Measurements from ENCODE around the gene PDSS2.
A peak's percentile ranks its signal among the peaks of the same experiment; 100 is the strongest.
"Not testable (repeated sequence)": the region's sequence is repeated elsewhere in the genome, so short reads cannot be mapped to it uniquely, and the experiment has no call there.

The PDSS2 gene

DNA sequence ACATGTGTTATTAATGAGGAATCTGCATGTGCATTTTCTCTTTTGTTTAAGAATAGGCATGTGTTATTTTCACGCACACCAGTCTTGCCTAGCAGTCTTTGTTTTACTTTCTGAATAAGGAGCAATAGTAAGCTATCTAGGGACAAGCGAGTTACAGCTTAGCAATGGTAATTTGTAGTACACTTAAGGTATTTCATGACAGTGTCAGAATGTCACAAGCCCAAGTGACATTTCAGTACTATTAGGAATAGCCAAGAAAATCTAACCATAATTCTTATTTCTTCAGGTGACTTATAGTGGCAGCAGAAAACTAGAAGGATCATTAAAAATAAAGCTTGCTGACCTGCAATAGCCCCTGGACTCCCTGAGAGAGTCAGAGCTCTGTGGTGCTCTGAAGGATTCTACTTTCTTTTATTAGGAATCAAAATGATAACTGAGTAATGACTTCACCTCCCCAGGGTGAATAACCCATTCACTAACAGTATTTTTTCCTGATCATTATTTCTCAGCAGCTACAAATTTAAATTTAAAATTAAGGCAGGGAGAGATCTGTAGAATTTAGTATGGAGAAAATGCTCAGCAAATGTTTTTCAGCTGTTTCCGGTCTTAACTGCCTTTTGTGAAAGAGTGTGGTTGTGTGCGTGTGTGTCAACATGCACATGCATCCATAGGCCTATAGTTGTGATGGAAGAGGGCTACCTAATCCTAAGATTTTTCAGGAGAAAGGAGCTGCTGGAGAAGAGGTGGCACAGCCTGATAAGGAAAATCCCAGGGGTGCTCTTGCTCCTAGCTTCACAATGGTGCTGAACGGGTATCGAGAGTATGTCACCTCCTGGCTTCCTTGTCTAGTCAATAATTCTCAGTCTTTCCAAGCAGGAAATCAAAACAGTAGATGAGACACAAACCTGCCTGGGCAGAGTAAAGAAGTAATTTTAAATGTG is 254.0 kb downstream of the PDSS2 start:
- no peak for DNase-seq

DNA sequence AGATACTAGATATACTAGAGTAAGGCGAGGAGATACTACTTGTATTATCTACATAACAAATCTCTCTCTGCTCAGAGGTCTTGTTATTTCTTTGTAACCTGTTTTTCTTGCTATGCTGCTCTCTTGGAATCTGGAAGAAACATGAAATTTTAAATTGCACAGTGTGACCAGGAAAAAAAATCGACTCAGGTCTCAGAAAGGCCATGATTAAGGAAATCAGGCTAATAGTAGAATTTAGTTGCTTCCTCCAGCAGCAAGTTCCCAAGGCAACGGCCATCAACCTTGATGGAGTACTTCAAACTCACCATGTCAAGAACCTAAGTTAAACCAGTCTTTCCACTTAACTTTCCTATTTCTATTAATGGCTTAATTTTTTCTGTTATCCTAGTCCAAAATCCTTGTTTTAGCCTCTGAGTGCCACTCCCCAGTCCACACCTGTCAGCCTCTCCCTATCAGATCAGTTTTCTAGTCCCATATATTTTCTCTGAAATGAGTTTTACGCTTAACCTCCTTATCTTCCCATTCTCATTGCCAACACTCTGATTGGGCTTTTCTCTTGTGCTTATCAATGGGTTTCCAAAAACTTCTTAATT is 256.4 kb downstream of the PDSS2 start:
- peak; percentile 95 for DNase-seq

DNA sequence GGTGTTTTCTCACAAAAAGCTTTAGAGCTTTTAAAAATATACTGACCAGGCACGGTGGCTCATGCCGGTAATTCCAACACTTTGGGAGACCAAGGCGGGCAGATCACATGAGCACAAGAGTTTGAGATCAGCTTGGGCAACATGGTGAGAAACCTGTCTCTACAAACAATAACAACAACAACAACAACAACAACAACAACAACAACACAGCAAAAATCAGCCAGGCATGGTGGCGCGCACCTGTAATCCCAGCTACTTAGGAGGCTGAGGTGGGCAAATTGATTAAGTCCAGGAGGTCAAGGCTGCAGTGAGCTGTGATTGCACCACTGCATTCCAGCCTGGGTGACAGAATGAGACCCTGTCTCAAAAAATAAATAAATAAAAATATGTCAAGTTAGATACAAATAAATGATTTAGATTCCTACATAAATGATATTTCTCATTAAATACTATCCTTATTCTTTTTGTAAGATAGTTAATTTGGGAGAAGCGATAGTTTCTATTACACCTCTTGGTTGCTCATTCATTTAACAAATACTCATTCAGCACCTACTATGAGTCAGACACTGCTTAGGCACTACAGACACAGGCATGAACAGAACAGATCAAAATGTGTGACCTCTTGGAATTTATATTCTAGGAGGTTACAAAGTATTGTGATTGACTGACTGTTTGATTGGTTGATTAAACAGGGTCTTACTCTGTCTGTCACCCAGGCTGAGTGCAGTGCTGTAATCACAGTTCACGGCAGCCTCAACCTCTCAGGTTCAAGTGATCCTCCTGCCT is 260.5 kb downstream of the PDSS2 start:
- DNase-seq, result no peak

DNA sequence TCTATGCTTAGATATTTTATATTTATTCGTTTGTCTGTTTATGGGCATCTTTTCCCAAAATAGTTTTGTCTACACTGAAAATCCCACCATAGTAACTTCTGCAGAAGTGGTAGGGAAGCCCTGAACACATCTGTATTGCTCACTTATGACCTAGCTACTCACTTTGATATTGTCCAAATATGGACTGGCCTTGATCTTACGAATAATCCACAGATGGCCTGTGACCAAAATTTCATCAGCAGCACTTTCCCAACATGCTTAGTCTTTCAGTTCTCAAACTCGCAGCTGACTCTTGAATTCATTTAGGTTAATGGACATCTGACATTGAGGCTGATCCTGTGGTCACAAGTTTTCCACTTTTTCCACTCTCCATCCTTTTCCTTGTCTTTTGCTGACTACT is 263.2 kb downstream of the PDSS2 start:
- no peak for DNase-seq

DNA sequence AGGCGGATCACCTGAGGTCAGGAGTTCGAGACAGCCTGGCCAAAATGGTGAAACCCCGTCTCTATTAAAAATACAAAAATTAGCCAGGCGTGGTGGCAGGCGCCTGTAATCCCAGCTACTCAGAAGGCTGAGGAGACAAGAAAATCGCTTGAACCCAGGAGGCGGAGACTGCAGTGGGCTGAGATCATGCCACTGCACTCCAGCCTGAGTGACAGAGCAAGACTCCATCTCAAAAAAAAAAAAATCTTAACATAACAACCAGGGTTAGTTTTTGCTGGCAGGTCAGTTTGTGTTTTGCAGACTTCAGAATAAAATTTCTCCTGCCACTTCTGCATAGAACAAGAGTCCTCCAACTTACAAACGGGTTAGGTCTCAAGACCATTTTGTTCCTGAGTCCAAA is 264.6 kb downstream of the PDSS2 start:
- DNase-seq, result not testable (repeated sequence)

DNA sequence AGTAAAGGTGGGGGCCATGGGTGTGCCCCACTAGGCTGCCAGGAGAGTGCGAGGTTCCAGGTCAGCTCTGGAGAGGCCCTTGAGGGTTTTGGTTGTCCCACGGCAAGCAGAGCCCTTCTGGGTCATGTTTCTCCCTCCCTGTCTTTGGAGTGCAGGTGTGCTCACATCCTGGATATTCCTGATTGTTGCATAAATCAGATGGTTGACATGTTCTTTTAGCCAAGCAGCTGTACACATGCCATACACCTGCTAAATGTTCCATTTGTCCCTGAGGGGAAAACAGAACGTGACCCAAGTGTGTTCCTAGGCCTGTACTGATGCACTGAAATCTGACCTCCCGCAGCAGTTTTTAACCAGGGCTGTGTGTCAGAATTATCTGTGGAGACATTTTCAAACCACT is 266.5 kb downstream of the PDSS2 start:
- peak; percentile 77 for DNase-seq

DNA sequence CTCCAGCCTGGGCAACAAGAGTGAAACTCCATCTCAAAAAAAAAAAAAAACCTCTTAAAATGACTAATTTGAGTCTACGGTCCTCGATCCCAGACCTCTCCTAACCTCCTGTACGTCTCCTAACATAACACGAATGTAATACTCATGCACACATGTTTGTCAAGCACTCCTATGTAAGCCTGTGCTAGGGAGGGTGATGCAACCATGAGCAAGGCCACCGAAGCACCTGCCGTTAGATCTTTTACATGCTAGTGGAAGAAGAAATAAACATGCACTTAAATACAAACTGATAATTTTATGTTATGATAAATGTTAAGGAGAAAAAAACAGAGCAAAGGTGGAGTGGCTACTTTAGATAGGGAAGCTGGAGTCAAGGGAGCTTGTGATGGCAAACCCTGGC is 271.7 kb downstream of the PDSS2 start:
- DNase-seq, result no peak

DNA sequence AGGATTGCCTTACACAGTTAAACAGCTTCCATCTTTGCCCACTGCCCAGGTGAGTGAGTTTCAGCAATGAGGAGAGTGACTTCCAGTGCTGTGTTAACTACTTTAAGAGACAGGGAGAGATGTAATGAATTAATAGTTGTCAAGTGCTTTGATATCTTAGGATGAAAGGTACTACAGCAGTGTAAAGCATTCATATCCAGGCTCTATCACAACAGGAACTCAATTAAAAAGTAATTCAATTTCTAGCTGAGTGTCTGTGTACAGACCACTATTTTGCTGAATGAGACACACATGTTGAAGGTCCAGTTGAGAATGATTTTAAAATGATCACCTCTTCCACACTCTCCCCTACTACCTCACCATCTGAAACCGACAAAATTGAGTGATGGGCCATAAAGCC is 273.3 kb downstream of the PDSS2 start:
- peak; percentile 56 for DNase-seq

DNA sequence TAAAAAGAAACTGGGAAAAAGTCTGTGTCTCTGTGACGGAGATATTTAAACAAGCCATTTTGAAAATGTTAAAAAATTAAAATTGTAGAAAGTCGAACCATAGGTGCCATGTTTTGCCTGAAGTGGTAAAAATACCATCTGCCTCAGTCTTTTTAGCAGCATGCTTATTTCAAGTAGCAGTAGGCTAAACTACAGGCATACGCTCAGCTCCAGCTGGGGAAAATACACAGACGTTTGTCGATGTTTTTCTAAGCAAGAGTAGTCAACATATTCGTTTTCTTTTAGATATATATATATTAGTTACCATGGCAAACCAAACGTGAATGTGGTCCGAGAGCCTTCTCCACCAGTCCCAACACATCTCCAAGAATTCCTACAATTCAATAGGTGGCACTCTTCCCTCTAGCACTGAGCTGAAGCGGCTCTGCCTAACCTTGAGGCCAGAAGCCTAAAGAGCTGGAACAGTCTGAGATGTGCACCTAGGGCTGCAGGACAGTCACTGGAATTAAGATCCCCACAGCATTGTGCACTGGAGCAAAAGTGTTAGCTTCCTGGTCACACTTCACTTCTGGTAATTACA is 273.9 kb downstream of the PDSS2 start:
- DNase-seq, result peak; percentile 57

DNA sequence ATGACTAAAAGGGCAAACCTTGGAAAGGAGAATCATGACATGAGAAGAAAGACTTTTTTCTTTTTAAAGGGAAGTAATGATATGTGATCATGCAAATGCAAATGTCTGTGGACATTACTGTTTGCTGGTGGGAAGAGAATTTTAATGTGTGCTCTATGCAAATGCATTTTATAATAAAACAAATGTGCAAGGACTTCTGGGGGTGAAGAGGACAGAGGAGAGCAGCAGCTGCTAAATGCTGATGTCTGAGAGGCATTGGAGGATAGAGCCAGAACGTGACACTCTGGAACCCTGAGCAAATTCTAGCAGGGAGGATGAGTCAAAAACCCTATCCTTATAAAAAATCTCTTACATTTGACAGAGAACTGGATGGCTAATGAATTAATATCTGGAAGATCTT is 274.9 kb downstream of the PDSS2 start:
- no peak for DNase-seq

DNA sequence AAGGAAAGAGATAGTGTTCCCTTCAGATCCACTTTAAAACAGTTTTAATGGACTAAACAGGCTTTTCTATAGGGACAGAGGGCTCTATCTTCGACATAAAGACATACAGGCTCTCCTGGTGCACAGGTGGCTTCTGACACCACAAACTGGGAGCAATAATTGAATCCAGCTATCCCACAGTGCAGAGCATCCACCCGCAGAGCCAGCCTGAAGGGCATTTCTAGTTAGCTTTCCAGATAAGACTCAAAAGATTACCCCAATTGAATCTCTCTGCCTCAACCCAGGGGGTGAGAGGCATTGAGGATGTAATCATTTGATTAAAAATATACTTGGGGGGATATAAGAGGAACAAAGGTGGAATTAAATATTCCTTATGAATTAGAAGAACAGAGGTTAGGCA is 279.3 kb downstream of the PDSS2 start:
- DNase-seq, result no peak

DNA sequence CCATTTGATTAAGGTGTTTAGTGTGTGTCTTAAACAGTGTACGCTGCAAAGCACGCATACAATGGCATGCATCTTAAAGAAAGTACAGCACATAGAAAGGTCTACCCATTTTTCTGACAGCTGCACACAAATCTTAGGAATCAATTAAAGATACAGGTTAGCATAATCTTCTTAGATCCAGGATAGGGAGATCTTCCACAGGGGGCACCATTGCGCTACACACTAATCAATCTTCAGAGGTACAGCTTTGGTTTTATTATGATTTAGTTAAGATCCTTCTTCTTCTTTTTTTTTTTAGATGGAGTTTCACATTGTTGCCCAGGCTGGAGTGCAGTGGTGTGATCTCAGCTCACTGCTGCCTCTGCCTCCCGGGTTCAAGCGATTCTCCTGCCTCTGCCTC is 280.4 kb downstream of the PDSS2 start:
- DNase-seq, result no peak

DNA sequence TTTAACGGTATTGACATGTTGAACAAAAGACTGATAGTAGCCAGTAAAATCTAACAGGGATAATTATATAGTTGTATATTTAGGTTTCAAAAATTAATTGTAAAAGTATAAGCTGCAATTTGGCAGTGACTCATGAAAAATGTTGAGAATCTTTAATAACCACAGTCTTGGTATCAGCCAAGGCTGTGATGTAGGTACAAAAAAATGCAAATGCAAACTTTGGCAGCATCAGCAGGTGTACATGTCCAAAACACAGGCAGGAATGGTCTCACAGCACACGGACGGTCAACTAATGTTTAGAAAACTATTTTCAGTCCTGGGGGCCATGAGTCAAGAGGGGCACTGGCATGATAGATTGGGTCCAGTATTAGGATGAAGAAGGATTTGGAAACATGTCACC is 285.6 kb downstream of the PDSS2 start:
- no peak for DNase-seq

DNA sequence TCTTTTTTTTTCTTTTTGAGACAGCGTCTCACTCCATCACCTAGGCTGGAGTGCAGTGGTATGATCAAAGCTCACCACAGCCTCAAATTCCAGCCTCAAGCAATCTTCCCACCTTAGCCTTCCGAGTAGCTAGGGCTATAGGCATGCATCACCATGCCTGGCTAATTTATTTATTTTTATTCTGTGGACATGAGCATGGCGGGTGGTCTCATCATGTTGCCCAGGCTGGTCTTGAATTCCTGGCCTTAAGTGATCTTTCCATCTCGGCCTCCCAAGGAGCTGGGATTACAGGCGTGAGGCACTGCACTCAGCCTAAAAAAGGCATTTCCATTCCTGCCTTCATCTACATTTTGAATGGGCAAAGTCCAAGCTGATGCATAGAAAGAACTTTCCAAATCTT is 287.9 kb downstream of the PDSS2 start:
- no peak for DNase-seq

DNA sequence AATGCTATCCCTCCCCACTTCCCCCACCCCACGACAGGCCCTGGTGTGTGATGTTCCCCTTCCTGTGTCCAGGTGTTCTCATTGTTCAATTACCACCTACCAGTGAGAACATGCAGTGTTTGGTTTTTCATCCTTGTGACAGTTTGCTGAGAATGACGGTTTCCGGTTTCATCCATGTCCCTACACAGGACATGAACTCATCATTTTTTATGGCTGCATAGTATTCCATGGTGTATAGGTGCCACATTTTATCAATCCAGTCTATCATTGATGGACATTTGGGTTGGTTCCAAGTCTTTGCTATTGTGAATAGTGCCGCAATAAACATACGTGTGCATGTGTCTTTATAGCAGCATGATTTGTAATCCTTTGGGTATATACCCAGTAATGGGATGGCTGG is 295.1 kb downstream of the PDSS2 start:
- not testable (repeated sequence) for DNase-seq

DNA sequence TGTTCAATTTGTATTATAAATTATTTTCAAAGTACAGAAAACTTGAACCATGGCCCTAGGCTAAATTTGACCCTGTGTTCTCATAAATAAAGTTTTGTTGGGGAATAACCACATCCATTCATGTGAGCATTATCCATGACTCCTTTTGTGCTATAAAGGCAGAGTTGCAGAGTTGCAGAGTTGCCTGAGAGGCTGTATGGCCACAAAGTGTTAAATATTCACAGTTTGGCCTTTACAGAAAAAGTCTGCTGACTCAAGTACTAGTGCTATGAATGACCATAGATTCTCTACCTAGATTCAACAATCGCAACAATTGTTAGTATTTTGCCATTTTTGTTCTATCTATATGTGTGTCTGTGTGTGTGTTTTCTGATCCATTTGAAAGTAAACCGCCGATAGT is 297.8 kb downstream of the PDSS2 start:
- no peak for DNase-seq

DNA sequence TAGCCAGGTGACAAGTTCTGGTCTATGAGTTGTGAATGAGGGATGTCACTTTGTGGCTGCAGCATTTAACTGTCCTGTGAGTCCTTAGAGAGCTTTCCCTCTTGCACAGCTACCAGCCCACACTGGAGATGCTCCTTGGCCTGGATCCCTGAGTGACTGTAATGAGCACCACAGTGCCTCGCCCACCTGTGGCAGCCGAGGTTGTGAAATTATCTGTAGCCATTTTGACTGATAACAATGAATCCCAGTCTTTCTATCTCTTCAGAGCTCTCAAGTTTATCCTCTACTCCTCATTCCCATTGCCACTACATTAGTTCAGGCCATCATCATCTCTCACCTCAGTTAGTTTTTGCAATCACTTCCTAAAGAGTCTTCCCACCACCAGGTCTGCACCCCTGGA is 302.7 kb downstream of the PDSS2 start:
- DNase-seq, result no peak

DNA sequence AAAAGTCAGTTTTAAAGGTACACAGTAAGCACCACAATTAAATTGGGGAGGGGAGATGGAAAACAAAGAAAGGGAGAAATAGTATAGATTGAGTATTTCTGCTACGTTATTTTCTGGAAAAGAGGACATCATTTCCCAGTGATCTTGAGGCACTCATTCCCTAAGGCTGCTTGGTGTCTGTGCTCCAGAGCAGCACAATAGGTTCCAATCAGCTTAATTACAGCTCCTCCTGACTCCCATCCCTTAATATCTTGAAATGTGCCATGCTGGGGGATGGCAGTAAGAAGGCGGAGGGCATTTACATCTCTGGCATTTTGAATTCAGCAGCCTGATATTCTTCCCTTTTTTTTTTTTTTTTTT is 304.6 kb downstream of the PDSS2 start:
- peak; percentile 94 for DNase-seq

DNA sequence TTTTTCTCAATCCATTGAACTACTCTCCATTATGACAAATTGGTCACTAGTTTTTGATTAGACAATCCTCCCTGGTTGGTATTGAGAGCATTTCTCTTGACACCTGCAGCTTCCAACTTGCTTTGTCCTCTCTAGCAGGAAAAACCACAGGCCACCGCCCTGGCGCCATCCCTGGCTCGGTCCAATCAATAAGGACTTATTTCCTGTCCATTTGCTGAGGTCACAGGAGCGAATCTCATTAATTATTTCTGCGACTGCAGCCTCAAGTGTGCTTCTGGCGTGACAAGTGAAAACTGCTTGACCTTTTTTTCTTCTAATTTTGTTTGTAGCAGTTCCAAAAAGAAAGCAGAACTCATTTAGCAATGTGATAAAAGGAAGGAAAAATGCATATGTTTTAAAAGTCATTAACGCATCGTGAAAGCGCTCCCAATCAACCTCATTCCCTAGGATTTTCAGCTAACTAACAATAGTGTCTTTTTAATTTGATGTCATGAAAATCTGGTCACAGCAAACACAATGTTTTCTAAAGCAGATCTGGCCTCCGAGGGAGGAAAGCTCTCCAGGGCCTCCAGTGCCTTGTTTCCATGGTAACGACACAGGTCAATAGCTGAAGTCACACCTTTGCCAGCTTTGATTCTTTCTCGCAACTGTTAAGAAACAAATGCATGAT is 305.1 kb downstream of the PDSS2 start:
- peak; percentile 99 for DNase-seq

DNA sequence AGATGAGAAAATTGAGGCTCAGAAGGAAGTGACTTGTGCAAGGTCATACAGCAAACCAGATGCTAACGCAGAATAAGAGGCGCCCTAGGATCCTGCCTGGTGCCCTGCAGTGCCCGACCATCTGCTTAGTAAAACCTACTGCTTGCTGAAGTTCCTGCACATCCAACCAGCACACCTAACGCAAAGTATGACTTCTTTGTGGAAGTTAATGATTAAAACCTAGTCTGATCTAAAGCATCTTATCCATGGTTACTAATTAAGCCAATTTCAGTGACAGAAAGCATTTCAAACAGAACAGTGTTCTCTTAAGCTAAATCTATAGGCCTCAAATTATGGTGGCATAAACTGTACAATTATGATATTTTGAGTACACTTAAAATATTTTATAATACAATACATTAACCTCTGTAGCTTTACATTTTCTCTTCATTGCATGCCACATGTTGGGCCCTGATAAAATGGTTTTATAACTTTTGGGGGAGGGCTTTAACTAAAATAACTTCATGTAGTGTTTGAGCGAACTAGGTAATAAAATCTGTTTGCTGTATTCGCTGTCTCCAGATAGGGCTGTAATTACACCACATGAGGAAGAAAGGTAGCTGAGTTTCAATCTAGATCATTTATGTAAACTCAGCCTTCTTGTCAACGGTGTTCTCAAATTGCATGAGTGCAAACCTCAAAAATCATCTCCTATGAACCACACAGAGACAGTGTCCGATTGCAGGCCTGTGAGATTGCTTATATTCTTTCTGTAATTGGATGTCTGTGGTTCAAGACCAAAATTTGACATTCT is 306.5 kb downstream of the PDSS2 start:
- DNase-seq, result peak; percentile 89

DNA sequence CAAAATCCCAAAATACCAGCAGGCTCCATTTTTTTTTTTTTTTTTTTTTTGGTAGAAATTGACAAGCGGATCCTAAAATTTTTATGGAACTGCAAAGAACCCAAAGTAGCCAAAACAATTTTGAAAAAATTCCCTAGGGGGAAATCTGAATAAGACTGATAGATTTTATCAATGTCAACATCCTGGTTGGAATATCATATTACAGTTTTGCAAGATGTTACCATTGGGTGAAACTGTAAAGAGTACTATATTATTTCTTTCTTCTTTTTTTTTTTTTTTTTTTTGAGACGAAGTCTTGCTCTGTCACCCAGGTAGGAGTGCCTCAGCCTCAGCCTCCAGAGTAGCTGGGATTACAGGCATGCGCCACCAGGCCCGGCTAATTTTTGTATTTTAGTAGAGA is 314.7 kb downstream of the PDSS2 start:
- DNase-seq, result no peak

DNA sequence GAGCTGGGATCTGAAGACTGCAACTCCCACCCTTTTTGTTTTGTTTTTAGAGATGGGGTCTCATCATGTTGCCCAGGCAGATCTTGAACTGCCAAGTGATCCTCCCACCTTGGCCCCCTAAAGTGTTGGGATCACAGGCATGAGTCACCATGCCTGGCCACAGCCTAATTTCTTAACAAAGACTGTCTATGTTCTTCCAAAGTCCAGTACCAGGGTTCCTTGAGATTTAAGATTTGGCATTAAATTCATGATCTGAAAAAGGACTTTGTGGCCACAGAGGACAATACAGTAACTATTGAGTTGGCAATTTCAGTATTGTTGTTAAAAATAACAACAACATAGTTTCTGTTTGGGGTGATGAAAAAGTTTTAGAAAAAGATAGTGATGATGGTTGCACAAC is 315.4 kb downstream of the PDSS2 start:
- DNase-seq, result no peak

All from DMS79 treated with DMSO at 0.1 percent for 48 hours (cell line).